BE2C (cell line): ENCODE measurements around the gene CNPY3.

ENCODE experiments used
- DNase-seq: peaks from one replicate; pipeline ENCODE4 v3.0.0-alpha.2; 2020
- H3K27me3 ChIP-seq: fragments of 250-450 bp; sonication (Bioruptor Pico); 2 replicates; pipeline ENCODE4 v1.5.1; 2020; ENCODE audit warnings: mild to moderate bottlenecking
- H3K36me3 ChIP-seq: fragments of 250-450 bp; sonication (Bioruptor Pico); 2 replicates; pipeline ENCODE4 v1.5.1; 2020; ENCODE audit warnings: mild to moderate bottlenecking
- H3K4me1 ChIP-seq: fragments of 250-450 bp; sonication (Bioruptor Pico); 2 replicates; pipeline ENCODE4 v1.5.1; 2020
- H3K4me3 ChIP-seq: 2 replicates; pipeline ENCODE4 v1.5.1; 2011; ENCODE audit warnings: low read depth, low read length
- H3K9me3 ChIP-seq: fragments of 250-450 bp; sonication (Bioruptor Pico); 2 replicates; pipeline ENCODE4 v1.5.1; 2020
- CTCF ChIP-seq: IDR thresholded peaks from 2 replicates; pipeline ENCODE4 v1.5.1; 2012; ENCODE audit warnings: mild to moderate bottlenecking, low read depth, low read length

CNPY3 gene

GRCh38 chr6:42962502-42963178, 33.4 kb downstream of the CNPY3 start:
- Histone ChIP-seq H3K36me3 (peaks cover 6% of the 10 kb centered on the region), H3K9me3 (no peaks in the 10 kb centered on the region), H3K4me1 (no peaks in the 10 kb centered on the region), H3K27me3 (no peaks in the 10 kb centered on the region), H3K4me3 (no peak overlapping the region)
- TF ChIP-seq CTCF: no peak
- DNase-seq: no peak

GRCh38 chr6:42963179-42963854, 34.0 kb downstream of the CNPY3 start:
- TF ChIP-seq CTCF: no peak
- DNase-seq: no peak
- Histone ChIP-seq H3K9me3 (no peaks in the 10 kb centered on the region), H3K4me3 (no peak overlapping the region), H3K36me3 (peaks cover 6% of the 10 kb centered on the region), H3K27me3 (no peaks in the 10 kb centered on the region), H3K4me1 (no peaks in the 10 kb centered on the region)

GRCh38 chr6:42963855-42964605, 34.8 kb downstream of the CNPY3 start:
- Histone ChIP-seq H3K9me3 (no peaks in the 10 kb centered on the region), H3K4me3 (no peak overlapping the region), H3K27me3 (no peaks in the 10 kb centered on the region), H3K4me1 (no peaks in the 10 kb centered on the region), H3K36me3 (peaks cover 6% of the 10 kb centered on the region)
- peak; percentile 53 for TF ChIP-seq CTCF
- DNase-seq: peak; percentile 70

- DNase-seq: no peak
- Histone ChIP-seq H3K27me3 (no peaks in the 10 kb centered on the region), H3K9me3 (no peaks in the 10 kb centered on the region), H3K4me1 (no peaks in the 10 kb centered on the region), H3K4me3 (no peak overlapping the region), H3K36me3 (peaks cover 15% of the 10 kb centered on the region)
- no peak for TF ChIP-seq CTCF
Observed at GRCh38 chr6:42966571-42966970, 37.3 kb downstream of the CNPY3 start.

- no peaks in the 10 kb centered on the region for H3K4me1 ChIP-seq
- H3K36me3 ChIP-seq: peaks cover 15% of the 10 kb centered on the region
- no peak overlapping the region for H3K4me3 ChIP-seq
- no peaks in the 10 kb centered on the region for H3K27me3 ChIP-seq
- no peaks in the 10 kb centered on the region for H3K9me3 ChIP-seq
- no peak for TF ChIP-seq CTCF
- no peak for DNase-seq
Observed at GRCh38 chr6:42967228-42967627, 37.9 kb downstream of the CNPY3 start.

GRCh38 chr6:42968126-42968701, 38.9 kb downstream of the CNPY3 start:
- no peaks in the 10 kb centered on the region for H3K27me3 ChIP-seq
- DNase-seq: no peak
- H3K36me3 ChIP-seq: peaks cover 15% of the 10 kb centered on the region
- TF ChIP-seq CTCF: no peak
- no peaks in the 10 kb centered on the region for H3K9me3 ChIP-seq
- no peak overlapping the region for H3K4me3 ChIP-seq
- no peaks in the 10 kb centered on the region for H3K4me1 ChIP-seq
